Liver (tissue), 9 donors: Measurements from ENCODE around the gene CCDC50. TPM values are rescaled to one million over a fixed set of nuclear protein-coding genes. Genes with fewer than 3 reads are reported as not detected.

Source experiments
- DNase-seq: peaks from one replicate; pipeline ENCODE4 v3.0.0-alpha.2; 2017; ENCODE audit warnings: low spot score
- H3K27ac ChIP-seq, 2 donors: one replicate each; pipeline ENCODE4 v1.7.0; 2013; ENCODE audit warnings: inconsistent platforms in 2 of 2, low read length in 2 of 2, control low read depth in 1 of 2, low read depth in 1 of 2, mild to moderate bottlenecking in 1 of 2
- H3K27me3 ChIP-seq, 4 donors: one replicate each; pipeline versions ENCODE4 v1.6.1 to v1.7.0; 2013; ENCODE audit warnings: low read length in 3 of 4, inconsistent platforms in 1 of 4, mild to moderate bottlenecking in 1 of 4, moderate library complexity in 1 of 4; ENCODE audit not compliant: control insufficient read depth in 4 of 4, insufficient read depth in 4 of 4
- H3K36me3 ChIP-seq, 4 donors: one replicate each; pipeline versions ENCODE4 v1.6.1 to v1.7.0; 2013; ENCODE audit warnings: low read length in 3 of 4, mild to moderate bottlenecking in 3 of 4, low read depth in 1 of 4, moderate library complexity in 1 of 4; ENCODE audit not compliant: control insufficient read depth in 4 of 4, insufficient read depth in 3 of 4
- H3K4me1 ChIP-seq, 4 donors: one replicate each; pipeline versions ENCODE4 v1.6.1 to v1.7.0; 2013; ENCODE audit warnings: low read length in 3 of 4, mild to moderate bottlenecking in 3 of 4, moderate library complexity in 1 of 4; ENCODE audit not compliant: control insufficient read depth in 4 of 4, insufficient read depth in 4 of 4
- H3K4me3 ChIP-seq, 3 donors: one replicate each; pipeline versions ENCODE4 v1.6.1 to v1.7.0; 2013; ENCODE audit warnings: low read length in 3 of 3, control low read depth in 1 of 3, low read depth in 1 of 3, mild to moderate bottlenecking in 1 of 3
- H3K9ac ChIP-seq, 2 donors: one replicate each; pipeline ENCODE4 v1.7.0; 2013; ENCODE audit warnings: low read length in 2 of 2, mild to moderate bottlenecking in 2 of 2, moderate library complexity in 2 of 2, control low read depth in 1 of 2, low read depth in 1 of 2
- H3K9me3 ChIP-seq, 4 donors: one replicate each; pipeline versions ENCODE4 v1.6.1 to v1.7.0; 2013; ENCODE audit warnings: low read length in 3 of 4; ENCODE audit not compliant: control insufficient read depth in 4 of 4
- FOXA1 ChIP-seq: IDR thresholded peaks from 2 replicates; pipeline ENCODE4 v1.6.1; 2016; ENCODE audit warnings: antibody characterized with exemption
- HNF4A ChIP-seq, 2 donors: conservative IDR thresholded peaks; 2 replicates each; pipeline ENCODE4 v1.6.1; 2016; ENCODE audit warnings: antibody characterized with exemption in 2 of 2, mild to moderate bottlenecking in 2 of 2
- HNF4G ChIP-seq: IDR thresholded peaks from 2 replicates; pipeline ENCODE4 v1.6.1; 2016; ENCODE audit warnings: antibody characterized with exemption
- JUND ChIP-seq, 2 donors: IDR thresholded peaks; 2 replicates each; pipeline ENCODE4 v1.6.1; 2016; ENCODE audit warnings: antibody characterized with exemption in 2 of 2
- NR2F2 ChIP-seq: IDR thresholded peaks from 2 replicates; pipeline ENCODE4 v1.6.1; 2016; ENCODE audit warnings: antibody characterized with exemption
- RAD21 ChIP-seq, 2 donors: IDR thresholded peaks; 2 replicates each; pipeline ENCODE4 v1.6.1; 2016; ENCODE audit warnings: antibody characterized with exemption in 2 of 2, mild to moderate bottlenecking in 2 of 2
- RXRA ChIP-seq, 2 donors: IDR thresholded peaks; 2 replicates each; pipeline ENCODE4 v1.6.1; 2017 to 2018; ENCODE audit warnings: antibody characterized with exemption in 2 of 2, mild to moderate bottlenecking in 1 of 2
- TAF1 ChIP-seq: conservative IDR thresholded peaks from 2 replicates; pipeline ENCODE4 v1.6.1; 2016; ENCODE audit warnings: antibody characterized with exemption, mild to moderate bottlenecking
- YY1 ChIP-seq: IDR thresholded peaks from 2 replicates; pipeline ENCODE4 v1.6.1; 2016; ENCODE audit warnings: antibody characterized with exemption, mild to moderate bottlenecking
- WGBS: extraction: QIAGEN DNeasy Blood & Tissue Kit; methylation state at CpG from one replicate; pipeline ENCODE4 v1.1.7; 2013; 5-methylcytosine and 5-hydroxymethylcytosine counted together
- polyA plus RNA-seq, 2 donors: library from polyadenylated mRNA; stranded (reverse) in 1 of 2; unstranded in 1 of 2; fragments of 200-250 nt in 1 of 2; fragments of >200 nt in 1 of 2; fragmentation: Nextera tagmentation in 1 of 2; extraction: Ambion mirVana in 1 of 2; gene quantifications; one replicate each; pipeline versions ENCODE4 v1.2.1 to v1.2.3, GENCODE V29; 2013 to 2015
- total RNA-seq, 2 donors: library from RNA; depleted of rRNA; stranded (reverse); fragments of >200 nt; gene quantifications; one replicate each; pipeline ENCODE4 v1.2.3, GENCODE V29; 2014
- TF ChIP-seq, protein P1 (sequence below): IDR thresholded peaks from 2 replicates; pipeline ENCODE4 v1.6.1; 2016; ENCODE audit warnings: antibody characterized with exemption
- TF ChIP-seq, protein P2 (sequence below): IDR thresholded peaks from 2 replicates; pipeline ENCODE4 v1.6.1; 2016; ENCODE audit warnings: antibody characterized with exemption
- TF ChIP-seq, protein P3 (sequence below): fragments of 150-350 bp; IDR thresholded peaks from 2 replicates; pipeline ENCODE4 v1.5.1; 2017; ENCODE audit warnings: improper control_type of control experiment, low read depth, low read length; ENCODE audit not compliant: missing input control
- TF ChIP-seq, protein P4 (sequence below): IDR thresholded peaks from 2 replicates; pipeline ENCODE4 v1.6.1; 2016; ENCODE audit warnings: antibody characterized with exemption, mild to moderate bottlenecking
- donor health status: healthy.
- donor health status: healthy.
- donor health status: healthy.
- donor health status: healthy.
- donor health status: healthy.

Gene CCDC50
- total and polyA plus RNA-seq, 4 donors = 15.4 to 69.0 (median 33.6) TPM

GRCh38 chr3:191355406-191355805 is 26.2 kb downstream of the CCDC50 start:
- no peak for DNase-seq
- Histone ChIP-seq H3K9me3 (no peaks in the 10 kb centered on the region), H3K4me3 (no peak overlapping the region), H3K36me3 (peaks cover 3 to 28% (median 12%) of the 10 kb centered on the region in 4 donors), H3K27ac (no peak overlapping the region), H3K27me3 (no peaks in the 10 kb centered on the region), H3K9ac (no peak overlapping the region), H3K4me1 (peaks cover 13 to 48% (median 33%) of the 10 kb centered on the region in 4 donors)
- 87% methylated on average over 4 of the region's 4 CpGs for WGBS
- no peak for TF ChIP-seq TAF1
- TF ChIP-seq RAD21 (IDR thresholded peaks at IDR 0.05) = no peak
- TF ChIP-seq, protein P1, sequence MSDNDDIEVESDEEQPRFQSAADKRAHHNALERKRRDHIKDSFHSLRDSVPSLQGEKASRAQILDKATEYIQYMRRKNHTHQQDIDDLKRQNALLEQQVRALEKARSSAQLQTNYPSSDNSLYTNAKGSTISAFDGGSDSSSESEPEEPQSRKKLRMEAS = no peak
- no peak for TF ChIP-seq RXRA (IDR thresholded peaks at IDR 0.05)
- TF ChIP-seq, protein P2, sequence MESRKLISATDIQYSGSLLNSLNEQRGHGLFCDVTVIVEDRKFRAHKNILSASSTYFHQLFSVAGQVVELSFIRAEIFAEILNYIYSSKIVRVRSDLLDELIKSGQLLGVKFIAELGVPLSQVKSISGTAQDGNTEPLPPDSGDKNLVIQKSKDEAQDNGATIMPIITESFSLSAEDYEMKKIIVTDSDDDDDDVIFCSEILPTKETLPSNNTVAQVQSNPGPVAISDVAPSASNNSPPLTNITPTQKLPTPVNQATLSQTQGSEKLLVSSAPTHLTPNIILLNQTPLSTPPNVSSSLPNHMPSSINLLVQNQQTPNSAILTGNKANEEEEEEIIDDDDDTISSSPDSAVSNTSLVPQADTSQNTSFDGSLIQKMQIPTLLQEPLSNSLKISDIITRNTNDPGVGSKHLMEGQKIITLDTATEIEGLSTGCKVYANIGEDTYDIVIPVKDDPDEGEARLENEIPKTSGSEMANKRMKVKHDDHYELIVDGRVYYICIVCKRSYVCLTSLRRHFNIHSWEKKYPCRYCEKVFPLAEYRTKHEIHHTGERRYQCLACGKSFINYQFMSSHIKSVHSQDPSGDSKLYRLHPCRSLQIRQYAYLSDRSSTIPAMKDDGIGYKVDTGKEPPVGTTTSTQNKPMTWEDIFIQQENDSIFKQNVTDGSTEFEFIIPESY = no peak
- TF ChIP-seq, protein P3, sequence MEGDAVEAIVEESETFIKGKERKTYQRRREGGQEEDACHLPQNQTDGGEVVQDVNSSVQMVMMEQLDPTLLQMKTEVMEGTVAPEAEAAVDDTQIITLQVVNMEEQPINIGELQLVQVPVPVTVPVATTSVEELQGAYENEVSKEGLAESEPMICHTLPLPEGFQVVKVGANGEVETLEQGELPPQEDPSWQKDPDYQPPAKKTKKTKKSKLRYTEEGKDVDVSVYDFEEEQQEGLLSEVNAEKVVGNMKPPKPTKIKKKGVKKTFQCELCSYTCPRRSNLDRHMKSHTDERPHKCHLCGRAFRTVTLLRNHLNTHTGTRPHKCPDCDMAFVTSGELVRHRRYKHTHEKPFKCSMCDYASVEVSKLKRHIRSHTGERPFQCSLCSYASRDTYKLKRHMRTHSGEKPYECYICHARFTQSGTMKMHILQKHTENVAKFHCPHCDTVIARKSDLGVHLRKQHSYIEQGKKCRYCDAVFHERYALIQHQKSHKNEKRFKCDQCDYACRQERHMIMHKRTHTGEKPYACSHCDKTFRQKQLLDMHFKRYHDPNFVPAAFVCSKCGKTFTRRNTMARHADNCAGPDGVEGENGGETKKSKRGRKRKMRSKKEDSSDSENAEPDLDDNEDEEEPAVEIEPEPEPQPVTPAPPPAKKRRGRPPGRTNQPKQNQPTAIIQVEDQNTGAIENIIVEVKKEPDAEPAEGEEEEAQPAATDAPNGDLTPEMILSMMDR = no peak
- TF ChIP-seq FOXA1 = no peak
- no peak for TF ChIP-seq HNF4G
- TF ChIP-seq JUND (IDR thresholded peaks at IDR 0.05) = no peak
- TF ChIP-seq HNF4A (conservative IDR thresholded peaks at IDR 0.05) = no peak
- TF ChIP-seq, protein P4, sequence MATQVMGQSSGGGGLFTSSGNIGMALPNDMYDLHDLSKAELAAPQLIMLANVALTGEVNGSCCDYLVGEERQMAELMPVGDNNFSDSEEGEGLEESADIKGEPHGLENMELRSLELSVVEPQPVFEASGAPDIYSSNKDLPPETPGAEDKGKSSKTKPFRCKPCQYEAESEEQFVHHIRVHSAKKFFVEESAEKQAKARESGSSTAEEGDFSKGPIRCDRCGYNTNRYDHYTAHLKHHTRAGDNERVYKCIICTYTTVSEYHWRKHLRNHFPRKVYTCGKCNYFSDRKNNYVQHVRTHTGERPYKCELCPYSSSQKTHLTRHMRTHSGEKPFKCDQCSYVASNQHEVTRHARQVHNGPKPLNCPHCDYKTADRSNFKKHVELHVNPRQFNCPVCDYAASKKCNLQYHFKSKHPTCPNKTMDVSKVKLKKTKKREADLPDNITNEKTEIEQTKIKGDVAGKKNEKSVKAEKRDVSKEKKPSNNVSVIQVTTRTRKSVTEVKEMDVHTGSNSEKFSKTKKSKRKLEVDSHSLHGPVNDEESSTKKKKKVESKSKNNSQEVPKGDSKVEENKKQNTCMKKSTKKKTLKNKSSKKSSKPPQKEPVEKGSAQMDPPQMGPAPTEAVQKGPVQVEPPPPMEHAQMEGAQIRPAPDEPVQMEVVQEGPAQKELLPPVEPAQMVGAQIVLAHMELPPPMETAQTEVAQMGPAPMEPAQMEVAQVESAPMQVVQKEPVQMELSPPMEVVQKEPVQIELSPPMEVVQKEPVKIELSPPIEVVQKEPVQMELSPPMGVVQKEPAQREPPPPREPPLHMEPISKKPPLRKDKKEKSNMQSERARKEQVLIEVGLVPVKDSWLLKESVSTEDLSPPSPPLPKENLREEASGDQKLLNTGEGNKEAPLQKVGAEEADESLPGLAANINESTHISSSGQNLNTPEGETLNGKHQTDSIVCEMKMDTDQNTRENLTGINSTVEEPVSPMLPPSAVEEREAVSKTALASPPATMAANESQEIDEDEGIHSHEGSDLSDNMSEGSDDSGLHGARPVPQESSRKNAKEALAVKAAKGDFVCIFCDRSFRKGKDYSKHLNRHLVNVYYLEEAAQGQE = no peak
- no peak for TF ChIP-seq NR2F2
- TF ChIP-seq YY1 = no peak

GRCh38 chr3:191356631-191357439 is 27.6 kb downstream of the CCDC50 start:
- peaks cover 5 to 41% (median 22%) of the 10 kb centered on the region in 4 donors for H3K36me3 ChIP-seq
- no peak overlapping the region for H3K4me3 ChIP-seq
- TF ChIP-seq HNF4G = no peak
- TF ChIP-seq HNF4A (conservative IDR thresholded peaks at IDR 0.05) = peak; percentile 41 to 46
- TF ChIP-seq NR2F2 = peak; percentile 38
- no peak for TF ChIP-seq RXRA (IDR thresholded peaks at IDR 0.05)
- 69% methylated on average over 5 of the region's 5 CpGs for WGBS
- no peaks in the 10 kb centered on the region for H3K27me3 ChIP-seq
- H3K9me3 ChIP-seq = no peaks in the 10 kb centered on the region
- no peak overlapping the region for H3K9ac ChIP-seq
- no peak for DNase-seq
- peaks cover 7 to 37% (median 25%) of the 10 kb centered on the region in 4 donors for H3K4me1 ChIP-seq
- no peak overlapping the region for H3K27ac ChIP-seq
